Natural killer cell treated with Interleukin-12 subunit alpha and Interleukin-12 subunit beta and Interleukin-15 and Interleukin-18, amount 100 ng/mL, for 72 hours (primary cell): ENCODE data around the gene BBLN. TPM values are rescaled to one million over a fixed set of nuclear protein-coding genes. Genes with fewer than 3 reads are reported as not detected.
"Not testable (repeated sequence)": the region's sequence is repeated elsewhere in the genome, so short reads cannot be mapped to it uniquely, and the experiment has no call there.

Experiments
- ATAC-seq, 2 donors: fragments of 150-1000 bp; cut with Tn5 transposase in 1 of 2; sonication (Bioruptor Pico), chemical (Tn5 transposase) in 1 of 2; 2 replicates each; pipeline ENCODE4 v1.10.0; 2021
- DNase-seq: peaks from one replicate; pipeline ENCODE4 v3.0.0; 2022; ENCODE audit warnings: low spot score
- H3K27ac Mint-ChIP-seq, 2 donors: 1 replicate in 1 of 2; 2 replicates in 1 of 2; pipeline ENCODE4 v1.8.0; 2022; ENCODE audit warnings: mixed read lengths in 2 of 2, mild to moderate bottlenecking in 1 of 2, moderate library complexity in 1 of 2
- H3K27me3 Mint-ChIP-seq, 2 donors: 1 replicate in 1 of 2; 2 replicates in 1 of 2; pipeline ENCODE4 v1.8.0; 2022; ENCODE audit warnings: mixed read lengths in 2 of 2
- H3K36me3 Mint-ChIP-seq: one replicate; pipeline ENCODE4 v1.8.0; 2022; ENCODE audit warnings: mixed read lengths
- H3K4me1 Mint-ChIP-seq, 2 donors: 1 replicate in 1 of 2; 2 replicates in 1 of 2; pipeline ENCODE4 v1.8.0; 2022; ENCODE audit warnings: low read depth in 2 of 2, mixed read lengths in 2 of 2, mild to moderate bottlenecking in 1 of 2
- H3K4me3 Mint-ChIP-seq: one replicate; pipeline ENCODE4 v1.8.0; 2022; ENCODE audit warnings: mixed read lengths
- H3K9me3 Mint-ChIP-seq: 2 replicates; pipeline ENCODE4 v1.8.0; 2022; ENCODE audit warnings: mixed read lengths
- total RNA-seq, 2 donors: library from RNA; stranded (reverse); gene quantifications; one replicate each; pipeline ENCODE4 v1.2.3, GENCODE V29; 2022

Gene BBLN
- total RNA-seq, 2 donors from 2014 or later = 58.1 to 60.4 TPM

DNA sequence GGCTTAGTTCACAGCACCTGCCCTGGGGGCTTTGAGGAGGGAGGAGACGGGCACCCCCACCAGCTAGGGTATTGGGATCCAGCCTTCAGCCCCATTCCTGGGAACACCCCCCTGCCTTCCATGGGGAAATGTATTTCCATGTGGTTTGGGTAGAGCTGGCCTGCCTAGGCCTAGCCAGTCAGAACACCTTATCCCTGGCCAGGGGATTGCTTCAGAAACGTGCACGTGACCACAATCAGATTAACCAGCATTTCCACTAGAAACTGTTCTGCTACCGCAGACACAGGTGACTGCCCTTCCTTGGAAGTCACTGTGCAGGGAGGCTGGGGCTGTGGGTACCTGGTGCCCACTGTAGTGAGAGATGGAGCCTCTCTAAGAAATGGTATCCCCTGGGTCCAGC, 14.0 kb downstream of the BBLN start:
- no peaks in the 10 kb centered on the region for H3K27me3 Mint-ChIP-seq
- H3K4me1 Mint-ChIP-seq = peaks cover 0 to 2% of the 10 kb centered on the region in 2 donors
- H3K27ac Mint-ChIP-seq = no peak overlapping the region
- no peak for ATAC-seq
- H3K4me3 Mint-ChIP-seq = no peak overlapping the region
- no peaks in the 10 kb centered on the region for H3K9me3 Mint-ChIP-seq
- no peak for DNase-seq
- H3K36me3 Mint-ChIP-seq = no peaks in the 10 kb centered on the region

GRCh38 chr9:128175102-128175563, 15.1 kb downstream of the BBLN start:
- ATAC-seq (no peak), DNase-seq (no peak)
- Mint-ChIP-seq H3K27me3 (no peaks in the 10 kb centered on the region), H3K36me3 (no peaks in the 10 kb centered on the region), H3K4me3 (no peak overlapping the region), H3K4me1 (no peaks in the 10 kb centered on the region), H3K9me3 (no peaks in the 10 kb centered on the region), H3K27ac (no peak overlapping the region)

DNA sequence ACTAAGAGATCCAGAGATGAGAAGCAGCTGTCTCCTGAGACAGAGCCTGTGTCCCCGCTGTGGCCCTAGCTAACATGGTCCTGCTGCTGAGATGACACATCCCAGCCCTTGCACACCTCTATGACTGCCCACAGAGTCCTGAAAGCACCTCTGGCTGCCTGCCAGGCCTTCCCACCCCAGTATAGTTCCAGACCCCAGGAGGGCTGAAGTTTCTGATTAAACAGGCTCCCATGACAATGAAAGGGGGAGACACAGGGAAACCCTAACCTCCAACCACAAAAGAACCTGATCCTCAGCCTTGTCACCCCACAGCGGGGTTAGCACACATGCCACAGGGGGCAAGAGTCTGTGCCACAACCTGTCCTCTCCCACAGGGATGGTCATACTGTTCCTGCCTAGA, 15.7 kb downstream of the BBLN start:
- H3K4me3 Mint-ChIP-seq = no peak overlapping the region
- H3K4me1 Mint-ChIP-seq = no peaks in the 10 kb centered on the region
- DNase-seq = no peak
- no peaks in the 10 kb centered on the region for H3K27me3 Mint-ChIP-seq
- H3K27ac Mint-ChIP-seq = no peak overlapping the region
- H3K36me3 Mint-ChIP-seq = no peaks in the 10 kb centered on the region
- H3K9me3 Mint-ChIP-seq = no peaks in the 10 kb centered on the region
- ATAC-seq = no peak

- Mint-ChIP-seq H3K27me3 (no peaks in the 10 kb centered on the region), H3K27ac (no peak overlapping the region), H3K4me3 (no peak overlapping the region), H3K36me3 (peaks cover 10% of the 10 kb centered on the region), H3K4me1 (no peaks in the 10 kb centered on the region), H3K9me3 (no peaks in the 10 kb centered on the region)
- DNase-seq = no peak
- ATAC-seq = no peak
Observed at GRCh38 chr9:128178806-128179431, 18.9 kb downstream of the BBLN start.

DNA sequence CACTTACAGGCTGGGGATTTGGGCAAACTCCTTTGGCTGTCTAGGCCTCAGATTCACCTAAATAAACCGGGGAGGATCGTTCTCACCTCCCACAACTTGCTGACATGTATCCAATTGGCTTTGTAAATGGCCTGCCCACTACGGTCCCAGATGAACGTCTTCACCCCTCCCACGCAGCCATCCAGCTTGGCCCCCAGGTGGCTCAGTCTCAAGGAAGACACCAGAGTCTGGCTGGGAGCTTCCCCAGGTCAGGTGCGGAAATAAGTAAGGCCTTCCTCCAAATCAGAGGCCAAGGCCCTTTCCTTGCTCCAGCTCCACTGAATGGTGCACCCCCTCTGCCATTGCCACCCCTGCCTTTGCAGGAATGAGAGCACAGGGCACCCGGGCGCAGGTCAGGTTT, 19.9 kb downstream of the BBLN start:
- no peak overlapping the region for H3K27ac Mint-ChIP-seq
- H3K27me3 Mint-ChIP-seq = no peaks in the 10 kb centered on the region
- H3K9me3 Mint-ChIP-seq = no peaks in the 10 kb centered on the region
- DNase-seq = no peak
- H3K4me3 Mint-ChIP-seq = no peak overlapping the region
- H3K4me1 Mint-ChIP-seq = no peaks in the 10 kb centered on the region
- no peak for ATAC-seq
- H3K36me3 Mint-ChIP-seq = peaks cover 10% of the 10 kb centered on the region

DNA sequence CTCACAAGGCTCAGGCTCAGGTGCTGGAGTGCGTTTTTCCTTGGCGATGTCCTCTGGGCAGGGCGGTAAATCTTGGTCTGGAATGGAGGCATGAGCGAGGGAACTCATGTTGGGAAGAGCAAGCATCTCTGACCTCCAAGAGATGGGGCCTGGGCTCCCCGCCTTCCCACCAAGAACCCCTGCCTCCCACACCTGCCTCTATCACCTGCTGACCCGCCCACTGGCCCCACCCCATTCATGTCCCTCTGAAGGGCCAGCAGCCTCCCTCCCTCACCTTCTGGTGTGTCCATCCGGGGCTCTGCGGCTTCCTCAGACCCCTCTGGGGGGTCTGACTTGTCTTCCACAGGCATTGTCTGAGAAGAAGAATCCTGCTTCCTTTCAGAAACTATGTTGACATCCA, 20.4 kb downstream of the BBLN start:
- Mint-ChIP-seq H3K9me3 (no peaks in the 10 kb centered on the region), H3K4me1 (no peaks in the 10 kb centered on the region), H3K36me3 (peaks cover 10% of the 10 kb centered on the region), H3K4me3 (no peak overlapping the region), H3K27ac (no peak overlapping the region), H3K27me3 (no peaks in the 10 kb centered on the region)
- ATAC-seq (no peak), DNase-seq (no peak)

DNA sequence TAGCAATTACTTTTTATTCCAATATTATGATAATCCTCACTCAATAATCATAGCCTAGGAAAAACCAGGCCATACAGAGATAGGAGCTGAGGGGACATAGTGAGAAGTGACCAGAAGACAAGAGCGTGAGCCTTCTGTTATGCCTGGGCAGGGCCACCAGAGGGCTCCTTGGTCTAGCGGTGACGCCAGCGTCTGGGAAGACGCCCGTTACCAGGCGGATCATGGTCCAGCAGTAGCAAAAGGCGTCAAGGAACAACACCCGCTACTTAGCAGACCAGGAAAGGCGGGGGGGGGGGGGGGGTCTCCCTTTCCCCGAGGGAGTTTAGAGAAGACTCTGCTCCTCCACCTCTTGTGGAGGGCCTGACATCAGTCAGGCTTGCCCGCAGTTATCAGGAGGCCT, 21.4 kb downstream of the BBLN start:
- not testable (repeated sequence) for H3K27me3 Mint-ChIP-seq, H3K9me3 Mint-ChIP-seq, DNase-seq, ATAC-seq, H3K4me3 Mint-ChIP-seq, H3K27ac Mint-ChIP-seq, H3K4me1 Mint-ChIP-seq
- peaks cover 10% of the 10 kb centered on the region for H3K36me3 Mint-ChIP-seq

DNA sequence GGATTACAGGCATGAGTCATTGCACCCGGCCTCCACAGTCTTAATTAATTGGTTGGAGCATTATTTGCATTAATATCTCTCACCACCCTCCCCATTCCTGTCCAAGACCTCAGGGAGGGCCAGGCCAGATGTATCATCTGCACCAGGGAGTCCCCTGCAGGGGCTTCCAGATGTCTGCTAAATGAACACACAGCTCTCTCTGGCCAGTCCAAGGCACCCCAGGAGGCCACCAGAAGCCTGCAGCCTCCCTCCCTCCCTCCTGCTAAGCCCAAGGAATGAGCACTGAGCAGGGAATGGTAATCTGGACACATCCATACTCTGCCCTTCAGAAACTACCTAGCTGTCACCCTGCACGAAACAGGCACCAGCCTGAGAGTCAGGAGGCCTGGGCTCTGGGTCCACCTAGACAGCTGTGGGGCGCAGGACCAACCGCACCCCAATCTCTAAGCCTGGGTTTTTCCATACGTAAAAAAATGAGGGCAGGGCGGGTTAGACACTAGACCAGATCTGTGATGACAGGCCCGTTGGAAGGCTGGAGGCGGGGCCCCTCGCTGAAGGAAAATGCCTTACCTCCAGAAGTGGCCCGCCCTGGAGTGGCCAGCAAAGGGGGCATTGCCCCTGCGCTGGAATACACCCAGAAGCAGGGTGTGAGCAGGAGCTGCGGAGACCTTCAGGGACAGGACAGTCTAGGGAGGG, 23.0 kb downstream of the BBLN start:
- H3K4me1 Mint-ChIP-seq = peaks cover 0 to 6% of the 10 kb centered on the region in 2 donors
- ATAC-seq (no peak), DNase-seq (no peak)
- H3K36me3 Mint-ChIP-seq = peaks cover 17% of the 10 kb centered on the region
- H3K4me3 Mint-ChIP-seq = no peak overlapping the region
- H3K9me3 Mint-ChIP-seq = no peaks in the 10 kb centered on the region
- H3K27ac Mint-ChIP-seq = no peak overlapping the region
- no peaks in the 10 kb centered on the region for H3K27me3 Mint-ChIP-seq

- H3K4me1 Mint-ChIP-seq = peaks cover 6 to 21% of the 10 kb centered on the region in 2 donors
- H3K27ac Mint-ChIP-seq = no peak overlapping the region
- DNase-seq (no peak), ATAC-seq (no peak)
- H3K4me3 Mint-ChIP-seq = no peak overlapping the region
- peaks cover 17% of the 10 kb centered on the region for H3K36me3 Mint-ChIP-seq
- H3K27me3 Mint-ChIP-seq = no peaks in the 10 kb centered on the region
- H3K9me3 Mint-ChIP-seq = no peaks in the 10 kb centered on the region
Observed at GRCh38 chr9:128185979-128186965, 26.2 kb downstream of the BBLN start.

DNA sequence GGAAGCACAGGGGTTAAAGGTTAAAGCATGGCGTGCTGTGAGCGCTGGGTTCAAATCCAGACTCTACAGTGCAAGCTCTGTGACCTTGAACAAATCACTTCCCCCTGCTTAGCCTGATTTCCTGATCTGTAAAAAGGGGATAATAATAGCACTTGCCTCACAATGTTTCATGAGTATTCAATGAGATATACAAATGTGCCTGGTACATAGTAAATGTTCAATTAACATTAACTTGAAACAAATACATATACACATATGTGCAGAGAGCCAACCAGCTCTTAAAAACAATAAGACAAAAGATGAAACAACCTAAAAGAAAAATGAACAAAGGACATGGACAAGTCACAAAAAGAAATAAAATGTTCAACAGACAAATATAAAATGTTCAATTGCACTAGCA, 27.3 kb downstream of the BBLN start:
- peaks cover 11% of the 10 kb centered on the region for H3K36me3 Mint-ChIP-seq
- no peak overlapping the region for H3K27ac Mint-ChIP-seq
- H3K27me3 Mint-ChIP-seq = no peaks in the 10 kb centered on the region
- no peaks in the 10 kb centered on the region for H3K9me3 Mint-ChIP-seq
- H3K4me3 Mint-ChIP-seq = no peak overlapping the region
- ATAC-seq = no peak
- H3K4me1 Mint-ChIP-seq = peaks cover 11 to 27% of the 10 kb centered on the region in 2 donors
- no peak for DNase-seq

GRCh38 chr9:128188209-128188608, 28.1 kb downstream of the BBLN start:
- no peak overlapping the region for H3K27ac Mint-ChIP-seq
- peaks cover 6% of the 10 kb centered on the region for H3K36me3 Mint-ChIP-seq
- DNase-seq = no peak

GRCh38 chr9:128190013-128190412, 29.9 kb downstream of the BBLN start:
- no peak for ATAC-seq
- no peak for DNase-seq
- Mint-ChIP-seq H3K9me3 (no peaks in the 10 kb centered on the region), H3K4me1 (peaks cover 11 to 30% of the 10 kb centered on the region in 2 donors), H3K36me3 (peaks cover 6% of the 10 kb centered on the region), H3K27me3 (no peaks in the 10 kb centered on the region), H3K4me3 (peak overlapping the region; percentile 98), H3K27ac (peak overlapping the region; percentile 73 to 90)

More at GRCh38 chr9:128188209-128188608, 28.1 kb downstream of the BBLN start:
- Mint-ChIP-seq H3K27me3 (no peaks in the 10 kb centered on the region), H3K9me3 (no peaks in the 10 kb centered on the region), H3K4me3 (peak overlapping the region; percentile 12), H3K4me1 (peaks cover 11 to 30% of the 10 kb centered on the region in 2 donors)
- no peak for ATAC-seq

- H3K27ac Mint-ChIP-seq = peak overlapping the region; percentile 77 to 90
- H3K27me3 Mint-ChIP-seq = no peaks in the 10 kb centered on the region
- H3K36me3 Mint-ChIP-seq = peaks cover 6% of the 10 kb centered on the region
- no peaks in the 10 kb centered on the region for H3K9me3 Mint-ChIP-seq
- peaks cover 11 to 30% of the 10 kb centered on the region in 2 donors for H3K4me1 Mint-ChIP-seq
- DNase-seq = no peak
- ATAC-seq = peak; percentile 61 to 70
- peak overlapping the region; percentile 98 for H3K4me3 Mint-ChIP-seq
Observed at GRCh38 chr9:128190516-128191405, 30.7 kb downstream of the BBLN start.
